IMR-90 (cell line): ENCODE results near the gene ZBTB40.

ENCODE experiments used
- BHLHE40 ChIP-seq: fragments of 150-350 bp; IDR thresholded peaks from 2 replicates; pipeline ENCODE4 v1.6.1; 2016; ENCODE audit warnings: mild to moderate bottlenecking, low read depth, low read length
- FOS ChIP-seq: fragments of 150-350 bp; IDR thresholded peaks from 2 replicates; pipeline ENCODE4 v1.6.1; 2016; ENCODE audit warnings: low read depth, low read length
- MAFK ChIP-seq: IDR thresholded peaks from 2 replicates; pipeline ENCODE4 v1.6.1; 2012; ENCODE audit warnings: low read depth, low read length, improper control_type of control experiment
- MAZ ChIP-seq: IDR thresholded peaks from 2 replicates; pipeline ENCODE4 v1.6.1; 2012; ENCODE audit warnings: low read depth, mild to moderate bottlenecking, low read length, improper control_type of control experiment, moderate library complexity, borderline replicate concordance
- MXI1 ChIP-seq: IDR thresholded peaks from 2 replicates; pipeline ENCODE4 v1.6.1; 2012; ENCODE audit warnings: low read depth, mild to moderate bottlenecking, low read length, moderate library complexity, borderline replicate concordance
- NFE2L2 ChIP-seq: fragments of 150-350 bp; IDR thresholded peaks from 2 replicates; pipeline ENCODE4 v1.6.1; 2016; ENCODE audit warnings: low read depth, mild to moderate bottlenecking, low read length
- POLR2A ChIP-seq: IDR thresholded peaks from 2 replicates; pipeline ENCODE4 v1.6.1; 2012; ENCODE audit warnings: mild to moderate bottlenecking, low read depth, low read length
- RAD21 ChIP-seq: IDR thresholded peaks from 2 replicates; pipeline ENCODE4 v1.6.1; 2012; ENCODE audit warnings: low read length, improper control_type of control experiment
- RCOR1 ChIP-seq: IDR thresholded peaks from 2 replicates; pipeline ENCODE4 v1.6.1; 2012; ENCODE audit warnings: mild to moderate bottlenecking, low read length, improper control_type of control experiment; ENCODE audit not compliant: insufficient replicate concordance
- RFX5 ChIP-seq: IDR thresholded peaks from 2 replicates; pipeline ENCODE4 v1.8.0; 2012; ENCODE audit warnings: low read depth, mild to moderate bottlenecking, low read length, moderate library complexity
- TF ChIP-seq, protein P1 (sequence below): conservative IDR thresholded peaks from 2 replicates; pipeline ENCODE4 v1.5.1; 2012; ENCODE audit warnings: mild to moderate bottlenecking, low read depth, low read length, improper control_type of control experiment
- TF ChIP-seq, protein P2 (sequence below): fragments of 150-350 bp; IDR thresholded peaks from 2 replicates; pipeline ENCODE4 v1.6.1; 2017; ENCODE audit warnings: mild to moderate bottlenecking, antibody characterized with exemption, low read length, low read depth
- TF ChIP-seq, protein P3 (sequence below): fragments of 150-350 bp; IDR thresholded peaks from 2 replicates; pipeline ENCODE4 v1.6.1; 2016; ENCODE audit warnings: low read depth, mild to moderate bottlenecking, low read length, moderate library complexity, borderline replicate concordance

DNA sequence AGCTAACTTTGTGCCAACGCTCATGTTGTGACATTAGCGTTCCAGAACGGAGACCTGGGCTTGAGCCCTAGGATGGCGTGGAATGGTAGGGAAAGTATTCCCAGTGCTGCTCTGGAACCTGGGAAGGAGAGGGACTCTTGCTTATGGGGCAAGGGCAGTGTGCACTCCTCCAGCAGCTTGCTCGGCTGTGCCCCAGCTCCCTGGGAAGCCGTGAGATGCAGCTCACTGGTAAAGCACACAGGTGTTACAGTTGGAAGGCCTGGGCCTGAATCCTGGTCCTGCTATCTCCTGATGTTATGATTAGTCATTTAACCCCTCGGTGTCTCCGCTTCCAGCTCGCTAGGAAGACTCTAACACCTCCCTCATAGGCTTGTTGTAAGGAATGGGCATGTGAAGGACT lies 69.2 kb downstream of the ZBTB40 start:
- TF ChIP-seq, protein P1, sequence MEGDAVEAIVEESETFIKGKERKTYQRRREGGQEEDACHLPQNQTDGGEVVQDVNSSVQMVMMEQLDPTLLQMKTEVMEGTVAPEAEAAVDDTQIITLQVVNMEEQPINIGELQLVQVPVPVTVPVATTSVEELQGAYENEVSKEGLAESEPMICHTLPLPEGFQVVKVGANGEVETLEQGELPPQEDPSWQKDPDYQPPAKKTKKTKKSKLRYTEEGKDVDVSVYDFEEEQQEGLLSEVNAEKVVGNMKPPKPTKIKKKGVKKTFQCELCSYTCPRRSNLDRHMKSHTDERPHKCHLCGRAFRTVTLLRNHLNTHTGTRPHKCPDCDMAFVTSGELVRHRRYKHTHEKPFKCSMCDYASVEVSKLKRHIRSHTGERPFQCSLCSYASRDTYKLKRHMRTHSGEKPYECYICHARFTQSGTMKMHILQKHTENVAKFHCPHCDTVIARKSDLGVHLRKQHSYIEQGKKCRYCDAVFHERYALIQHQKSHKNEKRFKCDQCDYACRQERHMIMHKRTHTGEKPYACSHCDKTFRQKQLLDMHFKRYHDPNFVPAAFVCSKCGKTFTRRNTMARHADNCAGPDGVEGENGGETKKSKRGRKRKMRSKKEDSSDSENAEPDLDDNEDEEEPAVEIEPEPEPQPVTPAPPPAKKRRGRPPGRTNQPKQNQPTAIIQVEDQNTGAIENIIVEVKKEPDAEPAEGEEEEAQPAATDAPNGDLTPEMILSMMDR, result no peak
- TF ChIP-seq POLR2A, result no peak
- TF ChIP-seq MXI1, result no peak
- TF ChIP-seq BHLHE40, result no peak
- TF ChIP-seq, protein P2, sequence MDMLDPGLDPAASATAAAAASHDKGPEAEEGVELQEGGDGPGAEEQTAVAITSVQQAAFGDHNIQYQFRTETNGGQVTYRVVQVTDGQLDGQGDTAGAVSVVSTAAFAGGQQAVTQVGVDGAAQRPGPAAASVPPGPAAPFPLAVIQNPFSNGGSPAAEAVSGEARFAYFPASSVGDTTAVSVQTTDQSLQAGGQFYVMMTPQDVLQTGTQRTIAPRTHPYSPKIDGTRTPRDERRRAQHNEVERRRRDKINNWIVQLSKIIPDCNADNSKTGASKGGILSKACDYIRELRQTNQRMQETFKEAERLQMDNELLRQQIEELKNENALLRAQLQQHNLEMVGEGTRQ, result no peak
- no peak for TF ChIP-seq RAD21
- TF ChIP-seq FOS, result no peak
- TF ChIP-seq RFX5, result no peak
- TF ChIP-seq, protein P3, sequence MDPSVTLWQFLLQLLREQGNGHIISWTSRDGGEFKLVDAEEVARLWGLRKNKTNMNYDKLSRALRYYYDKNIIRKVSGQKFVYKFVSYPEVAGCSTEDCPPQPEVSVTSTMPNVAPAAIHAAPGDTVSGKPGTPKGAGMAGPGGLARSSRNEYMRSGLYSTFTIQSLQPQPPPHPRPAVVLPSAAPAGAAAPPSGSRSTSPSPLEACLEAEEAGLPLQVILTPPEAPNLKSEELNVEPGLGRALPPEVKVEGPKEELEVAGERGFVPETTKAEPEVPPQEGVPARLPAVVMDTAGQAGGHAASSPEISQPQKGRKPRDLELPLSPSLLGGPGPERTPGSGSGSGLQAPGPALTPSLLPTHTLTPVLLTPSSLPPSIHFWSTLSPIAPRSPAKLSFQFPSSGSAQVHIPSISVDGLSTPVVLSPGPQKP, result no peak
- no peak for TF ChIP-seq MAZ
- no peak for TF ChIP-seq RCOR1
- no peak for TF ChIP-seq NFE2L2
- no peak for TF ChIP-seq MAFK
